Gastrocnemius medialis (tissue), 4 donors: ENCODE data around the gene APBA1. TPM values are rescaled to one million over a fixed set of nuclear protein-coding genes. Genes with fewer than 3 reads are reported as not detected.
"Not testable (repeated sequence)": the region's sequence is repeated elsewhere in the genome, so short reads cannot be mapped to it uniquely, and the experiment has no call there.

Experiments used
- ATAC-seq, 2 donors: fragments of 150-250 bp; one replicate each; pipeline ENCODE4 v1.9.1; 2016
- DNase-seq, 2 donors: peaks; one replicate each; pipeline ENCODE4 v3.0.0-alpha.2; 2019
- H3K27ac ChIP-seq, 4 donors: fragments of 200-600 bp; sonication (generic); 1 replicate in 1 of 4; 2 replicates in 3 of 4; pipeline ENCODE4 v1.5.1; 2016 to 2018; ENCODE audit warnings: mild to moderate bottlenecking in 2 of 4, moderate library complexity in 1 of 4
- H3K27me3 ChIP-seq, 3 donors: fragments of 200-600 bp; sonication (generic) in 2 of 3; 1 replicate in 1 of 3; 2 replicates in 2 of 3; pipeline versions ENCODE4 v1.5.1 to v1.6.0; 2016 to 2019; ENCODE audit warnings: mild to moderate bottlenecking in 1 of 3, moderate library complexity in 1 of 3
- H3K36me3 ChIP-seq, 2 donors: fragments of 200-600 bp; sonication (generic) in 1 of 2; one replicate each; pipeline ENCODE4 v1.5.1; 2017 to 2018
- H3K4me1 ChIP-seq, 2 donors: fragments of 200-600 bp; sonication (generic) in 1 of 2; one replicate each; pipeline ENCODE4 v1.5.1; 2016 to 2017; ENCODE audit warnings: mild to moderate bottlenecking in 2 of 2
- H3K4me3 ChIP-seq, 4 donors: fragments of 200-600 bp; sonication (generic) in 3 of 4; 1 replicate in 1 of 4; 2 replicates in 3 of 4; pipeline ENCODE4 v1.5.1; 2016 to 2019; ENCODE audit warnings: mild to moderate bottlenecking in 2 of 4
- H3K9me3 ChIP-seq, 3 donors: fragments of 200-600 bp; sonication (generic) in 2 of 3; 1 replicate in 1 of 3; 2 replicates in 2 of 3; pipeline ENCODE4 v1.5.1; 2016 to 2019
- POLR2A ChIP-seq, 2 donors: fragments of 450-650 bp; IDR thresholded peaks; one replicate each; pipeline ENCODE4 v1.6.1; 2017; ENCODE audit warnings: antibody characterized with exemption in 2 of 2, mild to moderate bottlenecking in 2 of 2, moderate library complexity in 2 of 2
- in situ Hi-C, 4 donors: fragments of 200-750 bp; cut with MboI; loops; one replicate each; pipeline versions ENCODE4 v1.15.0 to v1.8.0; 2017; ENCODE audit warnings: low sequenced_read_pairs in 4 of 4
- intact Hi-C: fragments of 100-400 bp; cut with DNase I; formaldehyde crosslinking; loops from one replicate; pipeline ENCODE4 v1.15.1; 2023; ENCODE audit warnings: low total_unique reads
- total RNA-seq, 4 donors: library from RNA; depleted of rRNA; stranded (reverse); fragments of >200 nt; gene quantifications; one replicate each; pipeline versions ENCODE4 v1.1.0 to v1.2.3, GENCODE V29; 2016
- TF ChIP-seq, protein P1 (sequence below), 5 experiments: fragments of 450-650 bp in 3 of 5; fragments of 200-600 bp in 2 of 5; sonication (generic) in 2 of 5; IDR thresholded peaks in 4 of 5; conservative IDR thresholded peaks in 1 of 5; 1 replicate in 4 of 5; 2 replicates in 1 of 5; pipeline ENCODE4 v1.5.1; 2016 to 2019; ENCODE audit warnings: antibody characterized with exemption in 5 of 5, mild to moderate bottlenecking in 3 of 5, moderate library complexity in 3 of 5

APBA1 gene
- total RNA-seq, 4 donors from 2014 or later: 0.61 to 2.3 (median 1.4) TPM

DNA sequence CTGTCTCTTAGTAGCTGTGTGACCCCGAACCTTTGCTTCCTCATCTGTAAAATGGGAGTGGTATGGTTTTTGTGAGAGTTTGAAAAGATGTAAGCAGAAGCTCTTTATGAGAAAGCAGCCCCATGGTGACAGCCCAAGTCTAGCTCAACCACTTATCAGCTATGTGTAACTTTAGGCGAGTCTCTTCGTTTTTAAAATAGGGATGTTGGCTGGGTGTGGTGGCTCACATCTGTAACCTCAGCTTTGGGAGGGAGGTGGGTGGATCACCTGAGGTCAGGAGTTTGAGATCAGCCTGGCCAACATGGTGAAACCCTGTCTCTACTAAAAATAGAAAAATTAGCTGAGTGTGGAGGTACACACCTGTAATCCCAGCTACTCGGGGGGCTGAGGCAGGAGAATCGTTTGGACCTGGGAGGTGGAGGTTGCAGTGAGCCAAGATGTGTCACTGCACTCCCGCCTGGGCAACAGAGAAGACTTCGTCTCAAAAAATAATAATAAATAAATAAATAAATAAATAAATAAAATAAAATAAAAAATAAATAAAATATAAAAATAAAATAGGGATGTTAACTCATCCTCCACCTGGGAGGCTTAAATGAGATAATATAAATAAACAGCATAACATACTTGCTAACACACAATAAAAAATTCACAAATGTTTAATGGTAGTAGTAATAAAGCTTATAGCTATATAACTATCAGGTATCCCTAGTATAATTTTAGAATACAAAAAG, 71.7 kb downstream of the APBA1 start:
- in situ Hi-C loops (no loop called here), intact Hi-C loops (no loop called here)
- DNase-seq (no peak), ATAC-seq (no peak)
- Histone ChIP-seq H3K36me3 (no peaks in the 10 kb centered on the region), H3K4me1 (peaks cover 6 to 17% of the 10 kb centered on the region in 2 donors), H3K27me3 (no peaks in the 10 kb centered on the region), H3K27ac (no peak overlapping the region), H3K9me3 (no peaks in the 10 kb centered on the region), H3K4me3 (no peak overlapping the region)
- no peak for TF ChIP-seq POLR2A (IDR thresholded peaks at IDR 0.05)
- TF ChIP-seq, protein P1, sequence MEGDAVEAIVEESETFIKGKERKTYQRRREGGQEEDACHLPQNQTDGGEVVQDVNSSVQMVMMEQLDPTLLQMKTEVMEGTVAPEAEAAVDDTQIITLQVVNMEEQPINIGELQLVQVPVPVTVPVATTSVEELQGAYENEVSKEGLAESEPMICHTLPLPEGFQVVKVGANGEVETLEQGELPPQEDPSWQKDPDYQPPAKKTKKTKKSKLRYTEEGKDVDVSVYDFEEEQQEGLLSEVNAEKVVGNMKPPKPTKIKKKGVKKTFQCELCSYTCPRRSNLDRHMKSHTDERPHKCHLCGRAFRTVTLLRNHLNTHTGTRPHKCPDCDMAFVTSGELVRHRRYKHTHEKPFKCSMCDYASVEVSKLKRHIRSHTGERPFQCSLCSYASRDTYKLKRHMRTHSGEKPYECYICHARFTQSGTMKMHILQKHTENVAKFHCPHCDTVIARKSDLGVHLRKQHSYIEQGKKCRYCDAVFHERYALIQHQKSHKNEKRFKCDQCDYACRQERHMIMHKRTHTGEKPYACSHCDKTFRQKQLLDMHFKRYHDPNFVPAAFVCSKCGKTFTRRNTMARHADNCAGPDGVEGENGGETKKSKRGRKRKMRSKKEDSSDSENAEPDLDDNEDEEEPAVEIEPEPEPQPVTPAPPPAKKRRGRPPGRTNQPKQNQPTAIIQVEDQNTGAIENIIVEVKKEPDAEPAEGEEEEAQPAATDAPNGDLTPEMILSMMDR (IDR thresholded peaks at IDR 0.05 in 4 of 5, conservative IDR thresholded peaks at IDR 0.05 in 1 of 5): no peak

DNA sequence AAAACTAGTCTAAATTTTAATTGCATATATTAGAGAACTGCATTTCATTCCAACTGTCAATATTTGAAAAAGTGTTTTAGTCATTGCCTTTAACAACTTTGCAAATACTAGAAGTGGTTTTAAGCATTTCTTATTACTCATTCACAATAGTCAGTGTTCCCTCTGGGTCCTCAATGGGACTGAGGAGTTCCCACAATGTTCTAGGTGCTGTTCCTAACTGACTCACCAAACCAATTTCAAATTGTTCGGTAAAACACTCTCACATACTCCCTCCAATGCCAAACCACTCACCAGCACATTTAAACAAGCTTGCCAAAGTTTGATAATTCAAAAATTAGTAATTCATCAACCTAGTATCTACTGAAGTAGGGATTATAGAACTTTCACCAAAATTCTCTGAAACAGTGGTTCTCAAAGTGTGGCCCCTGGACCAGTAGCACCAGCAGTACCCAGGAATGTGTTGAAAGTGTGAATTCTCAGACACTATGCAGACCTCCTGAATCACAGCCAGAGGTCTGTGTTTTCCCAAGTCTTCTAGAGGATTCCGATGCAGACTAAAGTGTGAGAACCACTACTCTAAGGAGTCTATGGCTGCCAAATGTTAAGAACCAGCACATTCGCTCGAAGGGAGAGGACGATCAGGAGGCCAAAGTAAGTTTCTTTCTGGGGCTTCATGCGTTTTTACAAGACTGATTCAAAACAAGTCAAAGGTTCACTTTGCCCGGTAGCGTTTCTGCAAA, 72.8 kb downstream of the APBA1 start:
- in situ Hi-C loops: no loop called here
- Histone ChIP-seq H3K9me3 (no peaks in the 10 kb centered on the region), H3K36me3 (no peaks in the 10 kb centered on the region), H3K4me1 (peaks cover 0 to 11% of the 10 kb centered on the region in 2 donors), H3K27ac (no peak overlapping the region), H3K4me3 (no peak overlapping the region), H3K27me3 (no peaks in the 10 kb centered on the region)
- DNase-seq: no peak
- no peak for TF ChIP-seq POLR2A (IDR thresholded peaks at IDR 0.05)
- TF ChIP-seq, protein P1 (IDR thresholded peaks at IDR 0.05 in 4 of 5, conservative IDR thresholded peaks at IDR 0.05 in 1 of 5): no peak
- ATAC-seq: no peak
- intact Hi-C loops: no loop called here

- H3K4me3 ChIP-seq, ATAC-seq, H3K9me3 ChIP-seq, in situ Hi-C loops, DNase-seq, H3K27ac ChIP-seq, H3K27me3 ChIP-seq, H3K36me3 ChIP-seq, intact Hi-C loops: not testable (repeated sequence)
- H3K4me1 ChIP-seq: peaks cover 8 to 15% of the 10 kb centered on the region in 2 donors
Measured at GRCh38 chr9:69596906-69597305, 75.3 kb downstream of the APBA1 start.

DNA sequence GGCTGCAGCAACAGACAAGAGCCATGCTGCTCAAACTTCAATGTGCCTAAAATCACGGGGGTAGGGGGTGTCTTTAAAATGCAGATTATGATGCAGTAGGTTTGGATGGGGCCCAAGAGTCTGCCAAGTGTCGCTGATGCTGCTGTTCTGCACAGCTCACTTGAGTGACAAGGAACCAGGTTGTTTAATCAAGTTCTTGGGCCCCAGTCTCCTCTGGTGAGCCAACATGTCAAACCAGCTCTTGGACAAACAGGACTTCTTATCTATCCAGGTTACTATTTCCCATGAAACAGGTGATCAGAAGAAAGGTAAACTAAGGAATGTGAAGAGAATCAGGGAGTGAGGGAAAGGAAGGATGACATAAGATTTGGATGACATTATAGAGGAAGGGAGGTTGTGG, 78.0 kb downstream of the APBA1 start:
- Histone ChIP-seq H3K4me3 (no peak overlapping the region), H3K9me3 (no peaks in the 10 kb centered on the region), H3K27me3 (no peaks in the 10 kb centered on the region), H3K4me1 (peaks cover 8 to 14% of the 10 kb centered on the region in 2 donors), H3K27ac (no peak overlapping the region), H3K36me3 (no peaks in the 10 kb centered on the region)
- no peak for TF ChIP-seq POLR2A (IDR thresholded peaks at IDR 0.05)
- TF ChIP-seq, protein P1 (IDR thresholded peaks at IDR 0.05 in 4 of 5, conservative IDR thresholded peaks at IDR 0.05 in 1 of 5): no peak
- intact Hi-C loops (no loop called here), in situ Hi-C loops (no loop called here)
- ATAC-seq: no peak
- no peak for DNase-seq

DNA sequence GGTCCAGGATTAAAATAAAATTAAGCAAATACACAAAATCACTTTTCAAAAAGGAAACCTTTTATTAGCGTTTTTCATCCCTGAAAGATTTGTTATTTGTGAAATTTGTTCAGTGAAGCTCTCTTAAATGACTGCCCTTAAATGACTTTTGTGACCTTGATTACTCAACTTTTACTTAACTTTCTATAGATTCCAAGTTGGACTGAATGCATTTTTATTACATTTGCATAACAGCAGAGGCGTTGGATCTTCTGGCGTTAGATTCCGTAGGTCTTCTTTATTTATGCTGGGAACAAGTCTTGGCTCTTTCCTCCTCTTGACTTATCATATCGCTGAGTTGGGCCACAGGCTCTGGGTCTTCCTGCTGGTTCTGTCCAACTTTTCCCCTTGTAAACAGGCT, 78.4 kb downstream of the APBA1 start:
- no peaks in the 10 kb centered on the region for H3K36me3 ChIP-seq
- no peak for ATAC-seq
- no peak overlapping the region for H3K27ac ChIP-seq
- no peaks in the 10 kb centered on the region for H3K9me3 ChIP-seq
- no peak overlapping the region for H3K4me3 ChIP-seq
- no peak for DNase-seq
- TF ChIP-seq, protein P1 (IDR thresholded peaks at IDR 0.05 in 4 of 5, conservative IDR thresholded peaks at IDR 0.05 in 1 of 5): no peak
- no peak for TF ChIP-seq POLR2A (IDR thresholded peaks at IDR 0.05)
- intact Hi-C loops: no loop called here
- peaks cover 8 to 14% of the 10 kb centered on the region in 2 donors for H3K4me1 ChIP-seq
- no peaks in the 10 kb centered on the region for H3K27me3 ChIP-seq
- in situ Hi-C loops: no loop called here
